GM21529 (cell line): ENCODE measurements around the gene SH3TC1.
A peak's percentile ranks its signal among the peaks of the same experiment; 100 is the strongest.

Source experiments
- ATAC-seq: cut with Tn5 transposase; IDR thresholded peaks from one replicate; pipeline ENCODE4 v1.9.1; 2021; ENCODE audit not compliant: unreplicated experiment

SH3TC1 gene

DNA sequence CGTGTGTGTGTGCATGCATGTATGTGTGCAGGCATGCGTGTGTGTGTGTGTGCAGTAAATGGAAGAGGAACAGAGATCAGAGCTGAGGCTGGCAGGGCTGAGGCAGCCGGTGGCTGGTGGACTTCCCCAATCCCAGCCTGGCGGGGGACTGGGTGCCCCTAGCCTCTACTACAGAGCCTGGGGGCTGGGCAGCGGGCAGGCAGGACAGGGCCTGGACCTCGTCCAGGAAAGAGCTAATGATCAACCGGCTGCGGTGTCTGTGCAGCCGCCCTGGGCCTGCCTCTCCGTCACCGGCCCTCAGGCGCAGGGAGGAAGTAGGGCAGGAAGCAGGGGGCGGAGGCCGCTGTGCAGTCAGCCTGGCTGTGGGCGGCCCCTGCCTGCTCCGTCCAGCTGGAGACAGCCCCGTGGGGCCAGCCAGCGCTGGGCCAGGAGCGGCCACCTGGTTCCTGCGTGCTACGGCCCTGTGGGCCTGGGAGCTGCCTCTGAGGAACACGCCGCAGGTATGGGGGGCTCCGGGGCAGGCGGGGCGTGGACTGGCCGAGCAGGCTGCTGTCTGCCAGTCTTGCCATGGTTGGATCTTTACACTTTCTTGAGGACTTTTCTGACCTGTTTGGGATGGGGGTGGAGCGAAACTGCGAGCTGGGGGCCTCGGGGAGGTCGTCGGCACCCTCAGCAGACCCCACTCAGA, at the start of gene SH3TC1:
Gene SH3TC1 (plus strand): TSS at position 385 of the 688 bp plus-strand sequence. CDS start 5,905 bp downstream, outside the sequence.
- peak; percentile 77 for ATAC-seq

GRCh38 chr4:8149664-8150063, 49.4 kb upstream of the SH3TC1 start:
- ATAC-seq = no peak

DNA sequence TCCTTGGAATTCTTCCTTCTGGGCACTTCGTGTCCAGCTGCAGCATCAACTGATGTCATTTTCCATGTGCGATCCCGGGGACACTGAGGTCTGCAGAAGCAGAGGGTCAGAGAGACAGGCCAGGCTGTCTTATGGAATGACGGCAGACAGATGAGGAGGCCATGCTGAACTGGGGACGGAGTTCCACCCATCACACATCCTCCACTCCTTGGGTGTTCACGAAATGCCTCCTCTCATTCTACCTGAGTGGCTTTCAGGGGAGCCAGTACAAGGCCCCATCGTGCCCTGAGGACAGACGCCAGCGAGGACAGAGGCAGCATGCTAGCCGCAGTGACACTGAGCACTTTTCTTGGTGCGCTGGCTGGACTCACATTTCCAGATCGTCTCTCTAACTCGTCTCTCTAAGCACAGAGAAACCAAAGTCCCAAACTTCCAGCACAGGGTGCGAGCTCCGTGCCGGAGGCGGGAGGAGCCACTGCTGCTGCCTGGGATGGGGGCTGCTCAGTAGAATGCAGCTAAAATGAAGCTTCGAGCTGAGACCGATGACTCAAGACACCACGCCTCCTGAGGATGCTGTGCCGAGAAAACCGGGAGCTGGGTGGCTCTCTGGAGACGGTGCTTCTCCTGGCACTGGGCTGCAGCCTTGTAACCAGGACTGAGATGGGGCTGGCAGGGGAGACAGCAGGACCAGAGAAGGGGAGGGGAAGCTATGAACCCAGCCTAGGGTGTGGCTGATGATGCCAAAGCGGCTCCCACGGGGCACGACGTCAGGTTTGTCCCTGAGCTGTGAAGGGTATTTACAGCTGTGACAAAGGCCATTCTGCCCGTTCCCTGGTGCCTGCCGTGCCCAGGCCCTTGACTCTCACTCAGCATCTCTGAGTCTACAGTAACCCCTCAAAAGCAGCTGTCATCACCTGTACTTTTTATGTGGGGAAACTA, 48.7 kb upstream of the SH3TC1 start:
- no peak for ATAC-seq

DNA sequence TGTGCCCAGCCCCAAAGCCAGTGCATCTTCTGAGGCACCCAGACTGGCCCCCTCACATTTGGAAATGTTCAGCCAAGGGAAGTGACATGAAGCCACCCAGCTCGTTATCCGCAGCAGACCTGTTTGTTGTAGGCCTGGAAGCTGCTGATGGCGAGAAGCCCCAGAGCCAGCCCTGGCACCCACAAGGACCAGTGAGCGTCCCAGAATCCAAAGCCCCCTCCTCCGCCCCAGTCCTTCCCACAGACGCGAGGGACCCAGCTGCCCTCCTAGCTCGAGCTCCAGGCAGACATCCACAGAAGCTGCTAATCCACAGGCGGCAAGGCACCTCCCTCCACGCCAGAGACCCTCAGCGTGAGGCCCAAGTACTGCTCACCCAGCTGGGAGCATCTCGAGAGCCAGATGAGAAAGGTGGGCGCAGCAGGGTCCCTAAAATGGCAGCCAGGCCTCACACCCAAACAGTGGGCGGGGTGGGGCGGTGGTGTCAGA, 47.9 kb upstream of the SH3TC1 start:
- ATAC-seq = no peak

GRCh38 chr4:8152090-8152864, 46.8 kb upstream of the SH3TC1 start:
- no peak for ATAC-seq

DNA sequence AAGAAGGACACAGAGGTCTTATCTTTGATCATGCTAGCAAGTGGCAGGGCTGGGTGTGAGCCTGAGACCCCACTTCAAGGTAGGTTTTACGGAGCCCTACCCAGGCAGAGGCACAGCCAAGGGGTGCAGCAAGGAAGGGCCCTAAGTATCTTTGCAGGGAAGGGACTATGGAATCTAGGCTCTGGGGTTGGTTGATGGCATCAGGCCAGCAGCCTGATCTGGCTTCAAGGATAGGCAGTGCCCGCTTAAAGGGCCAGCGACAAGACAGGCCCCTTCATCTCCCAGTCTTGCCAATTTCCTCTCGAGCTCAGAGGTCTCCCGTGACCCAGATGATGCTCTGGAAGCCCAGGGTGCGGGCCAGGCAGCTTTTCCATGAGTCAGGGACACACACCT, 46.2 kb upstream of the SH3TC1 start:
- ATAC-seq = no peak

GRCh38 chr4:8153441-8153840, 45.6 kb upstream of the SH3TC1 start:
- ATAC-seq = no peak

- ATAC-seq = no peak
Observed at GRCh38 chr4:8155048-8155447, 44.0 kb upstream of the SH3TC1 start.

GRCh38 chr4:8155660-8156421, 43.2 kb upstream of the SH3TC1 start:
- no peak for ATAC-seq

DNA sequence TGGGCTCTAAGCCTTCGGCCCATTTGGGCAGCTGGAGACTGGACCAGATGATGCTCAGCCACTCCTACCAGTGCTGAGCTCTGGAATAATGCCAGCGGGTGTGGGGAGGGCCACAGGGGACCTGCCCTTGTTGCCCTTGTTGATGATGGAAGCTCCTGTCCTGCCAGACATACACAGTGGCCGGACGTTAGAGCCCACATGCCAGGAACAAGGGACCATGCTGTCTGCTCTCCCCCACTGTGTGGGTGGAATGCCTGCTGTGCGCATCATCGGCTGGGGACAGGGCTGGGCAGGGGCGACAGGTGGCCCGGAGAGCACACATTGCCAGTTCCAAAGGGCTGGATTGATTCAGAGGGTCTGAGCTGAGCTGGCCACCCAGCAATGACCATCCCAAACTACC, 42.5 kb upstream of the SH3TC1 start:
- ATAC-seq = no peak

- no peak for ATAC-seq
Observed at GRCh38 chr4:8157496-8157895, 41.6 kb upstream of the SH3TC1 start.

DNA sequence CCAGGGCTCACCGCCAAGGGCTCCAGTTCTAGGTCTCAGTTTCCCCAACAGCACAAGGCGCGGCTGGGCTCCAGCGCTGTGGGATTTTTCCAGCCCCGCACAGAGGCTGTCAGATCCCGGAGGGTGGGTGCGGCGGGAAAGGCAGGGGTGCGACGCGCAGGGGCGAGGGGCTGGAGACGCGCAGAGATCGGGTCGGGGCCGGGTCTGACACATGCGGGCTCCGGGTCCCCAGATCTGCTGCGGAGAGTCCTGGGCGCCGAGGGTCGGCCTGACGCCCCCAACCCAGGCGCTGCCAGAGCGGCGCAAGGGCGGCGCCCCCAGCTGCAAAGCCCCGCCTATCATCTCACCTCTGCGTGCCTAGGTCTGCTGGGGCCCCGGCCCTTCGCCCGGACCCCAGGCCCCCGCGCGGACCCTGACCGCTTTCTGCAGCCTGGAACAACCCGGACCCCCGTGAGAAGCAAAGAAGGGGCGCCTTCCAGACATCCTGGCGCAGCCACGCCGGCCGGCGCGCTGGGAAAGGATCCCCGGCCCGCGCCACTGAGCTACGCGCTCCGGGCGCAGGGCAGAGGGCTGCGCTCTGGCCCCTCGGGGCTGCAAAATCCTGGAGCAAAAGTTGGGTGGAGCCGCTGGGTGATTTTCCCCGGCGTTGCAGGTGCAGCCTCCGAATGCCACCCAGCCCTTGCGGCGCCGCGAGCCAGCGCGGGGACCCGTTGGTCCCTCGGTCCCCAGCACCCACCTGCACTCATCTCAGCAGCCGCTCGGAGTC, 41.0 kb upstream of the SH3TC1 start:
- no peak for ATAC-seq

DNA sequence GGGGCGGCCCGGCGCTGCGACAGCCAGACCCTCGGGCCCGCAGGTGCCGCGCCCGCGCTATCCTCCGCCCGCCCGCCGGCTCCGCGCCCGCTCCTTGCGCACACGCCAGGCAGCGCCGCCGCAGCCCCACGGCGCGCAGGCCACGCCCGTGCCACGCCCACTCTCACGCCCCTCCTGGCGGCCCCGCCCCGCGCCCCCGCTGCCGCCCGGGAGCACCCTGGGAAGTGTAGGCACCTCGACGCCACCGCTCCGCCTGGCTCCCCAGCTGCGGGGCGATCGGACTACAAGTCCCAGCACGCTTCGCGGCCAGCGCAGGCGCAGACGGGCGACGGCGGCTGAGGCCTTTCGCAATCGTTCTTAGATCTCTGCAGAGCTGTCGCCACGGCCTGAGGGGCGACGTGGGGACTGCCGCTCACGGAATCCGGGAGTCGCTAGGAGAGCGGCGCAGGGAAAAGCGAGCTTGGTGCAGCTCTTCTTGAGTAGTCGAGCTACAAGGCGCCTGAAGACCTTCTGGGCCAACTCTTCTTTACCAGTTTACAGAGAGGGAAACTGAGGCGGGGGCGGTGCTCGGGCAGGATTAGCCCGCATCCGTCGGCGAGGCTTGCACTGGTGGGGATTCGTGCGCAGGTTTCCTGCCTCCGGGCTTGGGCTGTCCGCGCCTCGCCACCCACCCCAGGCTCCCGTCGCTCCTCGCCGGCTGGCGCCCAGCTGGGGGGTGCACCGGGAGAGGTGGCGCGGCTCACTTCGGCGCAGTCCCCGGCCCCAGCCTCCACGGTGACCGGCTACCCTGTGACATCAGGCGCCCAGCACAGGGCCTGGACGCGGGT, 40.2 kb upstream of the SH3TC1 start, which contains the start of gene ABLIM2:
Gene ABLIM2 (minus strand): TSS at position 104 of the 827 bp plus-strand sequence. CDS start 124 bp downstream, outside the sequence.
- peak; percentile 95 for ATAC-seq

- ATAC-seq = no peak
Observed at GRCh38 chr4:8159537-8160232, 39.4 kb upstream of the SH3TC1 start.

GRCh38 chr4:8160233-8160560, 38.9 kb upstream of the SH3TC1 start:
- ATAC-seq = no peak

GRCh38 chr4:8160572-8160971, 38.5 kb upstream of the SH3TC1 start:
- ATAC-seq = no peak

- ATAC-seq = no peak
Observed at GRCh38 chr4:8162625-8163024, 36.5 kb upstream of the SH3TC1 start.

GRCh38 chr4:8163026-8163425, 36.1 kb upstream of the SH3TC1 start:
- no peak for ATAC-seq
